ENCODE measurements around the gene AUTS2. TPM values are rescaled to one million over a fixed set of nuclear protein-coding genes. Genes with fewer than 3 reads are reported as not detected.

AUTS2 gene
- total RNA-seq, 1 experiment from 2014 or later = not detected

DNA sequence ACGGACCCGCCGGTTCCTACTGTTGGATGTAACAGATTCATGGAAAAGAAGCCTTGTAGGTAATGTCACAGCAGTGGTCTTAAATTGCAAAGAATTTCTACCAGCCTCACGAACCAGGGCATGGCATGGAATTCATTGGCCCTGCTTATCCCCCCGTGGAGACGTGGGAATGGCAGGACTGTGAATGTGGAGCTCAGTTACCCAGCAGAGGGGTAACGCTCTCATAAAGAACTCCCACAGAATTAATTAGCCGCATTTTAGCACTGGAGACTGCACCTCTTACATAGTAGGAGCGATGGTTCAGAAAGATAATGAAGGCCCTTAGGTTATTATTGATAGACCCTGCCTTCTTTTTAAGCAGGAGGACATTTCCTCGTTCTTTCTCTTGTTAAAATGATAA, 715.4 kb downstream of the AUTS2 start:
- Mint-ChIP-seq H3K36me3 (ENCODE audit: insufficient read depth, unreplicated experiment) (no peaks in the 10 kb centered on the region), H3K27ac (ENCODE audit: unreplicated experiment) (no peak overlapping the region), H3K9me3 (ENCODE audit: low read depth, unreplicated experiment) (peaks cover 13% of the 10 kb centered on the region), H3K27me3 (ENCODE audit: unreplicated experiment) (no peaks in the 10 kb centered on the region), H3K4me3 (ENCODE audit: low read depth, unreplicated experiment) (no peak overlapping the region), H3K4me1 (ENCODE audit: low read depth, unreplicated experiment) (no peaks in the 10 kb centered on the region)
- BruUV-seq (replicated peaks) = no TSS peak
- TF ChIP-seq, protein P1, sequence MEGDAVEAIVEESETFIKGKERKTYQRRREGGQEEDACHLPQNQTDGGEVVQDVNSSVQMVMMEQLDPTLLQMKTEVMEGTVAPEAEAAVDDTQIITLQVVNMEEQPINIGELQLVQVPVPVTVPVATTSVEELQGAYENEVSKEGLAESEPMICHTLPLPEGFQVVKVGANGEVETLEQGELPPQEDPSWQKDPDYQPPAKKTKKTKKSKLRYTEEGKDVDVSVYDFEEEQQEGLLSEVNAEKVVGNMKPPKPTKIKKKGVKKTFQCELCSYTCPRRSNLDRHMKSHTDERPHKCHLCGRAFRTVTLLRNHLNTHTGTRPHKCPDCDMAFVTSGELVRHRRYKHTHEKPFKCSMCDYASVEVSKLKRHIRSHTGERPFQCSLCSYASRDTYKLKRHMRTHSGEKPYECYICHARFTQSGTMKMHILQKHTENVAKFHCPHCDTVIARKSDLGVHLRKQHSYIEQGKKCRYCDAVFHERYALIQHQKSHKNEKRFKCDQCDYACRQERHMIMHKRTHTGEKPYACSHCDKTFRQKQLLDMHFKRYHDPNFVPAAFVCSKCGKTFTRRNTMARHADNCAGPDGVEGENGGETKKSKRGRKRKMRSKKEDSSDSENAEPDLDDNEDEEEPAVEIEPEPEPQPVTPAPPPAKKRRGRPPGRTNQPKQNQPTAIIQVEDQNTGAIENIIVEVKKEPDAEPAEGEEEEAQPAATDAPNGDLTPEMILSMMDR (IDR thresholded peaks at IDR 0.05; ENCODE audit: unreplicated experiment) = no peak
- DNase-seq = no peak
- intact Hi-C loops (cut with micrococcal nuclease; ENCODE audit: unreplicated experiment) = no loop called here
- CTCF ChIA-PET = no interaction called here

DNA sequence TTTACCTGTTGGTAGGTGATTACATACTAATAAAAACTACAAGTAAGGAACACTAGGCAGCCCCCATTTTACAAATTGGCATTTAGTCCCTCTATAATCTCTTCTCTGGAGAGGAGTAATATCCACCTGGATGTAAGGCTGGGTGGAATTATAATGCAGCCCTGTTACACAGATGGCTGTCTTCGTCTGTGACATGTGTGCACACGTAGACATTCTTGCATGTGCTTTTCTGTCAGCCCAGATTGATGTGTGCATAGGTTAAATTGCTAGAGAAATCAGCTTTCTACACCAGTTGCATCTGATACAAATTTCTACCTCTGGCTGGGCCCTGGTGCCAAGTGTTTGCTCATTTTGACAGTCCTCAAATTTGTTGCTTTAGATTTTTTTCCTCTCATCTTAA, 715.9 kb downstream of the AUTS2 start:
- no TSS peak for BruUV-seq (replicated peaks)
- H3K9me3 Mint-ChIP-seq (ENCODE audit: low read depth, unreplicated experiment) = peaks cover 13% of the 10 kb centered on the region
- CTCF ChIA-PET = no interaction called here

DNA sequence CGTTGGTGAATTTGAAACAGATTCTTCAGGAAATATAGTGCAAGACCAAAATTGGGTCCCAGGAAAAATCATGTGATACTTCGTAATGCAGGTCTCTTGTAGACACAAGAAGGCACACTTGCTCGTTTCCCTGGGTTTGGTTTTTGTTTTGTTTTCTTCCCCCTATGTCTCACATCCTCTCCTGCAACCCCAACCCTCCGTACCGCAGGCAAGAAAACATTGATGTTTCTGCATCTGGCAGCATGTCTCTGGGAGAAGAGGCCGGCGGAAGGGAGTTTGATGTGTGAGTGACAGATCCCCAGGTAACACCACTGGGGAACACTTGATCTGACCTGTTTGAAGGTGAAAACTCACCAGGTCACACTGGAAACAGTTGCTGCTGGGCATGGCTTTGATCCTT, 718.5 kb downstream of the AUTS2 start:
- Mint-ChIP-seq H3K27me3 (ENCODE audit: unreplicated experiment) (no peaks in the 10 kb centered on the region), H3K4me1 (ENCODE audit: low read depth, unreplicated experiment) (no peaks in the 10 kb centered on the region), H3K27ac (ENCODE audit: unreplicated experiment) (no peak overlapping the region), H3K36me3 (ENCODE audit: insufficient read depth, unreplicated experiment) (no peaks in the 10 kb centered on the region), H3K4me3 (ENCODE audit: low read depth, unreplicated experiment) (no peak overlapping the region), H3K9me3 (ENCODE audit: low read depth, unreplicated experiment) (peaks cover 13% of the 10 kb centered on the region)
- no TSS peak for BruUV-seq (replicated peaks)
- no peak for DNase-seq
- TF ChIP-seq, protein P1 (IDR thresholded peaks at IDR 0.05; ENCODE audit: unreplicated experiment) = no peak
- CTCF ChIA-PET = no interaction called here
- intact Hi-C loops (cut with micrococcal nuclease; ENCODE audit: unreplicated experiment) = no loop called here

More for the DNA sequence above, 715.9 kb downstream of the AUTS2 start:
- Mint-ChIP-seq H3K4me1 (ENCODE audit: low read depth, unreplicated experiment) (no peaks in the 10 kb centered on the region), H3K27ac (ENCODE audit: unreplicated experiment) (no peak overlapping the region), H3K36me3 (ENCODE audit: insufficient read depth, unreplicated experiment) (no peaks in the 10 kb centered on the region), H3K4me3 (ENCODE audit: low read depth, unreplicated experiment) (no peak overlapping the region), H3K27me3 (ENCODE audit: unreplicated experiment) (no peaks in the 10 kb centered on the region)
- TF ChIP-seq, protein P1 (IDR thresholded peaks at IDR 0.05; ENCODE audit: unreplicated experiment) = no peak
- no peak for DNase-seq
- intact Hi-C loops (cut with micrococcal nuclease; ENCODE audit: unreplicated experiment) = no loop called here

DNA sequence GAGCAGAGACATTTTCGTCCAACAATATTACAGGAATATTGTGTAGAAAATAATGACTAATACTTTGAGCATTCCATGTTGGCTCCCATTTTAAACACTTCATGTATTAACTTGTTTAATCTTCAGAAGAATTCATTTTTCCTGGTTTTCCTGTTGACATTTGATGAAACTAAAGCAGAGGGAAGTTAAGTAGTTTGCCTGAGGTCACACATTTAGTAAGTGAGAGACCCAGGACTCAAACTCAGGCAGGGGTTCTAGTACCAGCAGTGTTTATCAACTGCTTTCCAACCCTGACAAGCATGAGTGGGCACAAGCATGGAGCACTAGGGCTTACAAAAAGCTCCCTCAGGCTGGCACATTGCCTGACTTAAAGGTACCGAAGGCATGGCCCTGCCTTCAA, 719.1 kb downstream of the AUTS2 start:
- Mint-ChIP-seq H3K27me3 (ENCODE audit: unreplicated experiment) (no peaks in the 10 kb centered on the region), H3K4me1 (ENCODE audit: low read depth, unreplicated experiment) (no peaks in the 10 kb centered on the region), H3K27ac (ENCODE audit: unreplicated experiment) (no peak overlapping the region), H3K36me3 (ENCODE audit: insufficient read depth, unreplicated experiment) (no peaks in the 10 kb centered on the region), H3K9me3 (ENCODE audit: low read depth, unreplicated experiment) (peaks cover 13% of the 10 kb centered on the region), H3K4me3 (ENCODE audit: low read depth, unreplicated experiment) (no peak overlapping the region)
- TF ChIP-seq, protein P1 (IDR thresholded peaks at IDR 0.05; ENCODE audit: unreplicated experiment) = no peak
- intact Hi-C loops (cut with micrococcal nuclease; ENCODE audit: unreplicated experiment) = no loop called here
- DNase-seq = no peak
- CTCF ChIA-PET = no interaction called here
- BruUV-seq (replicated peaks) = no TSS peak
